Activated T-cell treated with anti-CD3 and anti-CD28 coated beads for 4 hours (primary cell): ENCODE measurements around the gene KRT78.
"Not testable (repeated sequence)": the region's sequence is repeated elsewhere in the genome, so short reads cannot be mapped to it uniquely, and the experiment has no call there.

Experiments used
- DNase-seq: peaks from one replicate; pipeline ENCODE4 v3.0.0-alpha.2; 2020

KRT78 gene

DNA sequence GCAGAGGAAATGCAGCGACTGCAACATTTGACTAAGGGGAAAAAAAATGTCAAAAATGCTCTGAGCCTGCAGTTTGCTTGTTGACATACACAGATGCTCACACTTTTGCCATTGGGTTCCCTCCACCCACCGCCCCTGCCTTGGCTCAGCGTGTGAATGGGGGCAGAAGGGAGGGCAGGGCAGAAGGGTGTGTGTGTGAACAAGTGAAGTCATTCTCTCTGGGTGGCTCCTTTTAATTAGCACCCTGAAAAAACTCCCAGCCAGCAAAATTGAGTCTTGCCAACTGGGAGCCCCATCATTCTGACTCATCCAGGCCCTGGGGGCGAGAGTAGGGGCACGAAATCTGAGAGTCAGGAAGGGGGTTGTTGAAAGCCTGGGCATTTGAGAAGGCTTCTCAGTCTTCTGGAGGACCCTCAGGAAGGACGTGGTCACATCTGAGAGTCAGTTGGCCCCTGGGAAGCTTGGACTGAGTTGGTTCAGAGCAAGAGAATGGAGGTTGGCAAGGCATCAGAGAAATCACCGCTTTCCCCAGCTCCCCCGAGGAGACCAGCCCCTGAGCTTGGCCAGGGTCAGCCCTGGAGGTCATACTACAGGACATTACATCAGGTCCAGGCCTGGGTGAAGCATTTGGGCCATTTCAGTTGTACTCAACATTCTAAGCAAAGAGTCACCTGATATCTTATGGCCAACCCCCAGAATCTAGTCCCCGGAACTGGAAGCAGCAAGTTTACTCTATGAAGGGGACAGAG, 22.7 kb upstream of the KRT78 start:
- DNase-seq: no peak

DNA sequence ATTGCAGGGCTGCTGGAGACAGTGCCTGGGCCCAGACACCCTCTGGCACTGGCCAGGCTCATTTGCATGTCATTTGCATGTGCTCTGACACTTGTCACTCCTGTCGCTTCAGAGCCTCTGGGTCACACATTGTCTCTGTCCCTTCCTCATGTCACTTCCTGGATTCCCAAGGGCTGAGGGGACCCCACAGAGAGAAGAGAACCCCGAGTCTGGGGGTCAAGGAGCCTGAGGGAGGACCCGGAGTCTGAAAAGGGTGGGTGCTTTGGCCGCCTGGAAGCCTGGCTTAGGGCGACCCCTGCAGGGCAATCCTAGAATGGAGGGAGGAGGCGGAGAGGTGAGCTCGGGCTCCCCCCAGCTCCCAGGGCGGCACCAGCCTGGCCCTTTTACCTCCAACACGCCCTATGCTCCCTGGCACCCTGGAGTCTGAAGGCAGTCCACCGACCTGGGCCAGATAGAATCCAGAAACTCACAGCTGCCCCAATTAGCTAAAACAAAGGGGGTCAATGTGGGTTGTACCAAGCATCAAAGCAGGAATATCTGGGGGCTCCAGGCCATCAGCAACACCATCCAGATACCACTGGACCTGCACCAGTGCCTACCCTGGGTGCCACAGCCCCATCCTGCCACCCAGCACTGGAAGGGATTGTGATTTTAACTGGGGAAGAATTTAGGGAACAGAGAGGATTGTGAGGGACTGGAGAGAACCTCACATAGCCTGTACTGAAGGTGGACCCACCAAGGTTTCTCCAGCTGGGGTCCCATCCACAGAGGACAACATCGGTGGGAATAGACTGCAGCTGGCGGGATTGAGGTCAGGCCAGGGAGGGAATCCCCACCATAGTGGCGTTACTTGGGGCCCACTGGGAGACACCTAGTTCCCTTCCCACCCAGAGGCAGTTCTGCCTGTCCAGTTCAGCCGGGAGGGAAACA, 21.8 kb upstream of the KRT78 start:
- DNase-seq: peak; percentile 77

DNA sequence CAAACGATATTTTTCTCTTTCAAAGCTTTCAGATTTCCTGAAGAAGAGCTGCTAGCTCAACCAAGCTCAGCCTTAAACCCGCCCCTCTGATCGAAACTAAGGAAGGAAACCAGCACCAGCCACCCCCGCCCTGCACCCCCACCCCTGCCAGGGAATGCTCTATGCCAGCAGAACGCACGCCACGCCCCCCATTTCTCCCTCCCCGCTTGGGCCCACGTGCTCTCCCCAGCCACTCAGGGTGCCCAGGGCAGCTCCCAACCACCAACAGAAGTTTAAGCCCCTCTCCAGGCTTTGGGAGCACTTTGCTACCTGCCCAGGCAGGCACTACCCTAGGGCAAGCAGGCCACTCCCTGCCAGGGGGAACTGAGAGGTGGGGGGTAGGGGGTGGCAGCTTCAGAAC, 18.8 kb upstream of the KRT78 start:
- DNase-seq: peak; percentile 39

DNA sequence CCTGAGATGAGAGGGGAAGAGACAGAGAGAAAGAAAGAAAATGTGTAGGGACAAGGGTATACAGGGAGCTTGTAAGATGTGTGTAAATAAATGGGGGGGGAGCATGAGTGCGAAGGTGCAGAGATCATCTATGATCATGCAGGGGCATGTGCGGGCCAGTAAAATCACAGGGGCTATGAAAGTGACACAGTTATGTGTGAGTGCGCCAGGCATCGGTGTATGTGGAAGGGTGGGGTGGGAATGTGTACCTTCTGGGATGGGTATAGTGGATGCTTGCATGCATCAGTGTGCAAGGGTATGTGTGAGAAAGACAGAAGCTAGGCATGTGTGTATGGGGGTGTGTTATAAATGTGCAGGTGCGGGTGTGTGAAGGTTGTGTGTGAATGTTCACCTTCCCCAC, 18.4 kb upstream of the KRT78 start:
- DNase-seq: no peak

DNA sequence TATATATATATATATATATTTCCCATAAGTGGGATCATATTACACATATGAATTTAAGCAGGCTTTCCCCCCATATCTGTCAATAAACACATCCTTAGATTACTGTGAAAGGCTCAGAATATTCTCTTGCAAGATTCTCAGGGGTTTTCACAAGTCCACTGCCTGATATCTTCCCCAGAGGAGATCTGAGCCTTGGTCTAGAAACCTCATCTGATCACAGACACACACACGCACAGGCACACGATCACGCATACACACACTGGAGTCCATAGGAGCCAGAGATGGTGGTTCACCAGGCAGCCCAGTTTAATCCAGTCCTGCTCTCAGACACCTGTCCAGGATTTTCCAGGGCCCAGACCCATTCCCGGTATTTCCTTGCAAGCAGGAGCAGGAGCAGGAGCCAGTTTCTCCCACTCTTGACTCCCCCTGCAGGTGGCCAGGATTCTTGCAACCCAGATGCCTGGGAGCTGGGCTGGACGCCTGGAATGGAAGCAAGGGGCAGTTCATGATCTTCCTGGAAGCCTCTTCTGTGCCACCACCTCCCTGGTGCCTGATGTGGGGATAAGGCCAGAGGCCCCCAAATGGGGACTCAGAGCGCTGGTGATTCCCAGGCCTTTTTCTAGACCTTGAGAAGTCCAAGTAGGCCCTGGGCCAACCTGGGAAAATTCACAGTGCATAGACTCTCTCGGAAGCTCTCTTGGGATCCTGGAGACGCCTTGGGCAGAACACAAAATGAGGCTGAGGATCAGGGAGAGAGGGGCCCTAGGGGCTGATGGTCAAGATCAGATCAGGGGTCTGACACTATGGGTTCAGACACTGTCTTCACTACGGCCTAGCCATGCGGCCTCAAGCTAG, 16.5 kb upstream of the KRT78 start:
- DNase-seq: no peak

DNA sequence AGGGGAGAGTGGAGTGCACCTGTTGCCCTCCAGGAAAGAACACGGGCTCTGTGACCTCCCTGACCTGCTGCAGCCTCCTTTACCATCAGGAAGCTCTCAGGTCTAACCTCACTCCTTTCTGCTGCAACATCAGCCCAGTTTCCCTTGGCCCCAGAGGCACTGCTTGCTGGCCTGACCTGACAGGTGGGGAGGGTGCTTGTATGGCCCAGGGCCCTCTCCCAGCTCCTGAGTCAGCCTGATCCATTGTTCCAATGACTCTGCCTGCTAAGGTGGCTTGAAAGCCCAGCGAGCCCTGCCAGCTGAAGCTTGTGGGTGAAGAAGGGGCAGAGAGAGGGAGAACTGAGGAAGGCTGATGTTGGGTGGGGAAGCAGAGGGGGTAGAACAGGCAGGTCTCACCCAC, 13.2 kb upstream of the KRT78 start:
- no peak for DNase-seq

DNA sequence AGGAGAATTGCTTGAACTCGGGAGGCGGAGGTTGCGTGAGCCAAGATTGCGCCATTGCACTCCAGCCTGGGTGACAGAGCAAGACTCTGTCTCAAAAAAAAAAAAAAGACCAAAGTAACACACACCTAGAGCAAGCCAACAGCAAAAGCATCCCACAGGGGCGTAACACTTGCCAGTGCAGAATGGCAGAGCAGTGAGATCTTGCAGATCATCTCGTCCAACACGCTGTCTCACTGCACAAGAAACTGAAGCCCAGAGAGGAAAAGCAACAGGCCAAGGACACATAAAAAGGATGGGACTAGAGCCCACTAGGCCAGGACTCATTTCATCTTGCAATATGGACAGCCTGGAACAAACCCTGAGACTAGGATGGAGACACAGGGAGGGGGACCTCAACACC, 12.7 kb upstream of the KRT78 start:
- no peak for DNase-seq

DNA sequence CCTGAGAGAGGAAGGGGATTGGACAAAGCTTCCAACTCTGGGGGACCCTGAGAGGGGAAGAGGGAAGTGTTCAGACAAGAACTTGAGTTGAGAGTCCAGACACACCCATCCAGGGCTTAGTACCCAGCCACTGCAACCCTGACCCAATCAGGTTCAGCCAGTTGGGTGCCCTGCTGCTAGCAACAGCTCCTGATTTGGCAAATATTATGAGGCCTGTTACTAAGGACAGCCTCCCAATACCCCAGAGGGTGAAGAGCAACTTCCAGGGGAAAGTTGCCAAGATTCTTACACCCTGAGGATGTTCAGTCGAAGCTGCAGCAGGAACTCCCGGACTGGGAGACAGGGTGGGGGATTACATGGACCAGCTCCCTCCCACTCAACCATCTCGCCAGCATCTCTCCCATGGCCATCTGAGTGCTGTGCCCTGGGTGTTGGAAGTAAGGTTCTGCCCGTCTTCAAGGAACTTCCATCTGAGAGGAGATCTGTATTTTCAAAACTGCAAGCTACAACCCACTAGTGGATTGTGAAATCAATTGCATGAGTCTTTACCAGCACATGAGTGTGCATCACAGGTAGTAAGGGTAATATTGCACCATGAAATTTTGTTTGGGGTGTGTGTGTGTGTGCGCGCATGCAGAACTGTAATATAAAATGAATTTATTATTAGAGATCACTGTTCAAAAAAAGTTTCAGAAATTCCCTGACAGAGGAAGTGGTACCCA, 11.5 kb upstream of the KRT78 start:
- no peak for DNase-seq

DNA sequence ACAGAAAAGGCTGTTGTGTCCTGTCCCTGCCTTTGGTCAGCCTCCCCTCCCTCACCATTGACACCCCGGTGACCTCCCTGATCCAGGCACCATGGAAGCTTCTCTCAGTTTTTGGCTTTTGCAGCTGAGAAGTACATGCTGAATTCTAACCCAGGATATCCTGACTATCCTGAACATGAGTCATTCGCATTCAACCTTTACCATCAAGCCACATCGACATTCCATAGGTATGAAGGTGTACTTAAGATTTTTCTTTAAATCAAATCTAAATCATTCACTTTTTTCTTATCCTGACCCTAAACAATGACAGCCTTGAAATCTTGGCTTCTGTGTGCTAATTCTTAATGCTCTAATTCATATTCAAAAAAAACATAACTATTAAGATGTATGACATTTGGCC, 8.7 kb upstream of the KRT78 start:
- DNase-seq: no peak

DNA sequence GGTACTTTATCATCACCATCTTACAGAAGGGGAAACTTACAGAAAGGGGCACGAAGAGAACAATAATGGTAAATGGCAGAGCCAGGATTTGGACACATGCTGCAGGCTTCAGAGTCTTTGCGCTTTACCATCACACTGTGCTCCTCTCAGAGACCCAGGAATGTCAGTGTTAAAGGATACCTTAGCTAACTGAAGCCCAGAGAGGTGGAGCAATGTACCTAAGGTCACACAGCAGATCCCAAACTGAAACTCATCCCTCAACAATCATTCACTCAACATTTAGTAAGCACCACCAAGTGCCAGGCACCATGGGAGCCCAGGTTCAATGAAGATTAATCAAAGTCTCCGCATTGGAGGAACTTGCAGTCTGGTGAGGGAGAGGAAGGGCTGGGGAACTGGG, 8.0 kb upstream of the KRT78 start:
- no peak for DNase-seq

DNA sequence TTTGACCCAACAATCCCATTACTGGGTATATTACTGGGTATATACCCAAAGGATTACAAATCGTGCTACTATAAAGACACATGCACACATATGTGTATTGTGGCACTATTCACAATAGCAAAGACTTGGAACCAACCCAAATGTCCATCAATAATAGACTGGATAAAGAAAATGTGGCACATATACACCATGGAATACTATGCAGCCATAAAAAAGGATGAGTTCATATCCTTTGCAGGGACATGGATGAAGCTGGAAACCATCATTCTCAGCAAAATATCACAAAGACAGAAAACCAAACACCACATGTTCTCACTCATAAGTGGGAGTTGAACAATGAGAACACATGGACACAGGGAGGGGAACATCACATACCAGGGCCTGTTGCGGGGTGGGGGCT, 7.3 kb upstream of the KRT78 start:
- DNase-seq: not testable (repeated sequence)

DNA sequence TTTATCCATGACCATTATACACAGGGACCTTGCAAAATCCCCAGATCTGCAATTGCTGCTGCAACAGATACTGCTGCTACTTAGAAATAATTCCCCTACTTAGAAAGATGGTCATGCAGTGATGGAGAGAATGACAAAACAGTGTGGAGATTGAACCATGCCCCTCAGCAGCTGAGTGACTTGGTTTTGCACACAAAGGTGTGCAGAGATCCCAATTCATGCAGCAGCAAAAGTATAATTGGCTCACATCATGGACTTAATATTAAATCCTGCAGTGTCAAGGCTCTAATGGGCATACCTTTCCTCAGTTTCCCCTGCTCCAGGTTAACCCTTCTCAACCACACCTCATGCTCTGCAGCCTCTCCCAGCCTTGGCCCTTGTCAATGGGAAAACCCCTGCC, 3.0 kb upstream of the KRT78 start:
- DNase-seq: no peak

DNA sequence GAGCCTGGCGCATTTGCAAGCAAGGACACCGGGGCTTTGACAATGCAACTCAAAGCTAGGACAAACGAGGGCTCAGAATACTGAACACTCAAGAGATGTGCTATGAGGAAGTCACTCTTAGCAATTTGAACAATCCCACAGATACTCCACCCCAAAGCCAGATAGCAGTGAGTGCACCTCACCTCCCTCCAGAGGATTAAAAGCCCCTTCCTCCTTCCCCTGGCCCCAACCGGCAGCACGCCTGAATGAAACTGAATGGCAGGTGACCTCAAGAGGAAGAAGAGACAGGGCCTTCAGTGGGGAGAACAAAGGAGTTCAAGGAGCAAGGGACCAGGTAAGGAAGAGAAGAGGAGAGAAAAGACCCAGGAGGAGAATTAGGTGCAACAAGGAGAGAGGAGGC, 1.9 kb upstream of the KRT78 start:
- DNase-seq: no peak

DNA sequence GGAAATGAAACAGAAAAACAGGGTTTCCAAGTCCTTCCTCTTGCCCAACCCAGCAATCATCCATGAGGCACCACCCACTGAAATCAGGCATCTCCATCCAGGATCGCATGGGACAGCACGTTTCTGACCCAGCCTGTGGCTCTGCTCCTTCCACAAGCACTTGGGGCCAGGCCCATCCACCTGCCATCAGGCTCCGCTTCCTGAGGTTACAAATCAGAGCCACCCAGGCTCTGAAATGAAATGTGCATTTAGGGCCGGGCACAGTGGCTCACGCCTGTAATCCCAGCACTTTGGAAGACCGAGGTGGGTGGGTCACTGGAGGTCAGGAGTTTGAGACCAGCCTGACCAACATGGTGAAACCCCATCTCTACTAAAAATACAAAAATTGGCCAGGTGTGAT, 717 bp upstream of the KRT78 start:
- DNase-seq: no peak

DNA sequence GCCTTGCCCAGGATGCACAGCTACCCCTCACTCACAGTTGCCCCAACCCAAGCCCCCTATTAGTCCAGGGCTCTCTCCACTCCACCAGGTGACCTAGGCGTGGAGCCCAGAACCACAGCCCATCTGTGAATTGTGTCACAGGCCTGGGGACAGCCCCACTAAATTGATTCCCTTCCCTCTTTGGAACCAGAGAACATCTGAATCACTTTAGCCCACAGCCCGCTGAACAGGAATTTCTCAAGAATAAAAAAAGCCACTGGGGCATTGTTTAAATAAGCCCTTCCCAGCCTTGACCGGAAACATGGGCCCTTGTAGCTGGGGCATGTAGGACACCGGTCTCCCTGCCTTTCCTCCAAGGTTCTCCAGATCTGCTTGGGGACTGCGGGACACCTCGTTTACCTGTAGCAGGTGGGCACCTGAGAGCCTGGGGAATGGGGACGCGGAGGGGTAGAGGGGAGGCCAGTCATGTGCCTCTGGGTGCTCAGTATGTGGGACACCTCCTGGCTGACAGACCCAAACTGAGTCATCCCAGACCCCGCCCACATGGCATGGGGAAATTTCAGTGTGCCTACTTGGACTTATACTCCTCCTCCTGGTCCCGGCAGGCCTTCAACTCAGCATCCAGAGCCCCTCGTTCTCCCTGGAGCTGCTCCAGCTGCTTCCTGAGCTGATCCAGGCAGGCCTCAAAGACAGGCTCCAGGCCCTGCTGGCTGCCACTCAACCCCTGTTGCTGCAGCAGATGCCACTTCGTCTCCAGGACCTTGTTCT, 1.3 kb downstream of the KRT78 start:
- no peak for DNase-seq

DNA sequence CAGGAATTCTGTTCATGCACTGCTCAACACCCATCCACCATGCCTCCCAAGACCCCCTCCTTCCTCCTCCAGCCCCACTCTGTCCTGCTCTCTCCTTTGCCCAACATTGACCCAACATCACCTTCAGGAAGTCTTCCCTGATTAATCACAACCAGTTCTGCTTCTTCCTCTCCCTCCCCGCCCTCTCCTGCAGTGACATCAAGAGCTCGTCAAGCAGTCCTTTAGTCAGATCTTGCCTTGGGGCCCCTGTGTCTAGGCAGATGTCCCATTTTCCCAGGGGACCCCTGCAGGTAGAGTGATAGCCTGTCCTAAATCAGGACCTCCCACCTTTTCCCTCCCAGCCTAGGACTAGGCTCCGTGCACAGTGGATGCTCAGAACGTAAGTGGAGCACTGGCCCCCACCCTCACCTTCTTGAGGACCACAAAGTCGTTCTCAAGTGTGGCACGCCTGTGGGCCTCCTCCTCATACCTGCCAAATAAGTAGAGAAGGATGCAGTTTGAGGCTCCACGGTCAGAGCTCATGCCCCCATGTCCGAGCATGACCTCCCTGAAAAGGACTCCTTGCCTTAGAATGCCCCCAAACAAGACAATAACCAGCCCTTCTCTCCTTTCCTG, 2.3 kb downstream of the KRT78 start:
- no peak for DNase-seq

DNA sequence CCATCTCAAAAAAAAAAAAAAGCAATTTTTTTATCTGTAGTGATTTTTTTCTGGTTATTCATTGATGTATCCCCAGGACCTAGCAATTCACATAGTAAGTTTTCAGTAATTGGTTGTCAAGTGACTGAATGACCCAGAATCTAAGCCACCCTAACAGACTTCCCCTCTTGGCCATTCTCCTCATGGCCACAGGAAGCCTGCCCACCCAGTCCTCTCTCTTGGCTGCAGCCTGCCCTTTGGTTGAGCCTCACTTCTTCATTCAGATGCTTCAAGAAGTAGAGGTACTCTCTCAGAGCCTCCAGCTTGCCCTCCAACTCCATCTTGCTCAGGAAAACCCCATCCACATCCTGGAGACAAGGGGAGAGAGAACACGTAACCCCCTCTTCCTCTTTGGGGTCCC, 2.8 kb downstream of the KRT78 start:
- DNase-seq: no peak

DNA sequence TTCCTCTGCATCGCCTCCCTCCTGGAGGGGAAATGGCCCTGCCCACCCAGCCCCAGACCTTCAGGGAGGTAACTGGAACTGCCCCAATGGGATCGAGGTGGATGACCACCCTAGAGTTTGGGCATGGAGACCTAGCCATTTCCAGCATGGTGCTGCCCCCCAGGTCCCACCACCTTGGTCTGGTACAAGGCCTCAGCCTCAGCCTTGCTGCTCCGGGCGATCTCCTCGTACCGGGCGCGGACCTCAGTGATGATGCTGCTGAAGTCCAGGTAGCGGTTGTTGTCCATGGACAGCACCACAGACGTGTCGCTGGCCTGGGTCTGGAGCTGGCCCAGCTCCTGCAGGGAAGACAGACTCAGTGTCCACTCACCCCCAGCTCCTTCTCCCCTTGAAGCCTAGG, 4.4 kb downstream of the KRT78 start:
- no peak for DNase-seq

DNA sequence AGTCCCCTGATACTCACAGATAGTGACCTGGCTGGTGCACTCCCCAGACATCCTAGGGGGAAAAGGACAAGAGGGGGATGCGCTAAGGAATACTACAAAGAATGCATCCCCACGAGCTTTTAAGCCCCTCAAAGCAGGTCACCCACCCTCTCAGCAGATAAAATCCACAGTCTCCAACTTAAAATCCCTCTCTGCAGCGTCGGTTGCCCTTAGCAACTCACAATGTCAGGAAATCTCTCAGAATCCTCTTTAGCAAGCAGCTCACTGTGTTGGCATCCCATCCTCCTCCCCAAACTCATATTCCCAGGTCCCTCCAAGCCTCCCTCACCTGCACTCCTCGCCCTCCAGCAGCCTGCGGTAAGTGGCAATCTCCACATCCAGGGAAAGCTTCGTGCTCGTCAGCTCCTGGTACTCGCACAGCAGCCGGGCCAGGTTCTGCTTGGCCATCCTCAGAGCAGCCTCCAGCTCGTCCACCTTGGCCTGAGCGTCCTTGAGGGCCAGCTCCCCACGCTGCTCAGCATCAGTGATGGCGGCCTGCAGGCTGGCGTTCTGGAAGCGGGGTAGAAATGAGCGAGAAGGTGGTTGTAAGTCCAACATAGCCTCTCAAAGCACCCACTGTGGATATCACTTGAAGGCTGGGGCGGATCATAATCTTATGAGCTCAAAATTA, 9.2 kb downstream of the KRT78 start:
- no peak for DNase-seq

DNA sequence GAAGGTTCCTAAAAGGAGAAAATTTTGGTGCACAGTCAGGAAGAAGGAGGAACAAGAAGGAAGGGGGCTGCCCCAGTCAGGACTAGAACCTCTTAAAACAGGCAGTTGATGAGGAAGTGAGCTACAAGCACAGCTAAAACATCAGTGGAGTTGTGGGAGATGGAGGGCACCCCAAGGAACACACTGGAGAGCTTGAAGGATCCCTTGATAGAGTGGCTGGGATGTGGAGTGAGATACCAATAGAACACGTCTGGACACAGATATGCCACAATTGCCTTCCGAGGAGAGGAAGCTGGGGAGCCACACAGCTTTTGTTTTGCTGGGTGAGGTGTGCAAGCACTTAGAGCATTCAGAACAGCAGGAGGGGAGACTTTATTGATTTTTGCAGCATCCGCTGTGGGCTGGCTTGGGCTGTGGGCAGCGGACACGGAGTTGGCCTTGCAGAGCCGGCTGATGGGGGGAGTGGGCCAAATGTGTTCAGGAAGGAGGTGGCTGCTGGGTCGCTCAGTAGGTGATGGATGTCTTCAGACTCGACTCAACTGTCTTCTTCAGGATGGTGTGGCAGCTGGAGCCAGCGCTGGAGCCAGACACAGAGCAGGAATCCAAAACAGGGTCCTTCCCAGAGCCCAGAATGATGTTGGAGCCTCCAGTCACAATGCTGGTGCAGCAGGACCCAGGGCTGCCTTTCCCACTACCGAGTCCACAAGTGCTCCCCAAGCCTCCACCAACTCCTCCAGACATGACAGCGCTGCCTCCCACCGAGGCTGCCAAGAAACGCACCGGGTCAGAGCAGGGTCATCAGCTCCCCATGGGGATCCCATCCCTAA, 10.0 kb downstream of the KRT78 start:
- DNase-seq: no peak
